ENCODE data around the gene DLGAP4.

The DLGAP4 gene

GRCh38 chr20:36480456-36481048 is 174.4 kb downstream of the DLGAP4 start:
- DNase-seq = no peak

GRCh38 chr20:36481380-36482043 is 175.4 kb downstream of the DLGAP4 start:
- DNase-seq = no peak

- peak; percentile 59 for DNase-seq
Measured at GRCh38 chr20:36482044-36482473, 175.9 kb downstream of the DLGAP4 start.

- DNase-seq = no peak
Measured at GRCh38 chr20:36483209-36483918, 177.2 kb downstream of the DLGAP4 start.

GRCh38 chr20:36483919-36484808 is 178.0 kb downstream of the DLGAP4 start:
- peak; percentile 11 for DNase-seq

- no peak for DNase-seq
Measured at GRCh38 chr20:36485286-36485685, 179.1 kb downstream of the DLGAP4 start.

- no peak for DNase-seq
Measured at GRCh38 chr20:36487069-36487468, 180.9 kb downstream of the DLGAP4 start.

- DNase-seq = no peak
Measured at GRCh38 chr20:36490191-36490590, 184.1 kb downstream of the DLGAP4 start.

- DNase-seq = no peak
Measured at GRCh38 chr20:36491901-36492617, 185.9 kb downstream of the DLGAP4 start.

GRCh38 chr20:36493051-36493800 is 187.1 kb downstream of the DLGAP4 start:
- peak; percentile 37 for DNase-seq

GRCh38 chr20:36493801-36494114 is 187.6 kb downstream of the DLGAP4 start:
- no peak for DNase-seq

GRCh38 chr20:36496707-36497669 is 190.8 kb downstream of the DLGAP4 start:
- no peak for DNase-seq

- no peak for DNase-seq
Measured at GRCh38 chr20:36497856-36498255, 191.7 kb downstream of the DLGAP4 start.

GRCh38 chr20:36498386-36499179 is 192.4 kb downstream of the DLGAP4 start:
- DNase-seq = no peak

GRCh38 chr20:36499211-36499610 is 193.1 kb downstream of the DLGAP4 start:
- no peak for DNase-seq

GRCh38 chr20:36499723-36500501 is 193.8 kb downstream of the DLGAP4 start:
- no peak for DNase-seq

GRCh38 chr20:36501367-36502006 is 195.3 kb downstream of the DLGAP4 start:
- DNase-seq = no peak

- DNase-seq = no peak
Measured at GRCh38 chr20:36504295-36504694, 198.2 kb downstream of the DLGAP4 start.
